Suprapubic skin (tissue), 4 donors: ENCODE data around the gene SHOX. TPM values are rescaled to one million over a fixed set of nuclear protein-coding genes. Genes with fewer than 3 reads are reported as not detected.

ENCODE experiments used
- DNase-seq, 2 donors: peaks; one replicate each; pipeline ENCODE4 v3.0.0-alpha.2; 2019; ENCODE audit warnings: low spot score in 2 of 2
- H3K27ac ChIP-seq: fragments of 200-600 bp; sonication (generic); one replicate; pipeline ENCODE4 v1.5.1; 2019
- H3K27me3 ChIP-seq: fragments of 200-600 bp; sonication (generic); one replicate; pipeline ENCODE4 v1.5.1; 2019
- H3K36me3 ChIP-seq: fragments of 200-600 bp; sonication (generic); one replicate; pipeline ENCODE4 v1.5.1; 2019
- H3K4me1 ChIP-seq: fragments of 200-600 bp; sonication (generic); one replicate; pipeline ENCODE4 v1.5.1; 2019
- H3K4me3 ChIP-seq: fragments of 200-600 bp; sonication (generic); one replicate; pipeline ENCODE4 v1.5.1; 2019; ENCODE audit warnings: mild to moderate bottlenecking
- H3K9me3 ChIP-seq: fragments of 200-600 bp; sonication (generic); one replicate; pipeline ENCODE4 v1.5.1; 2019
- EP300 ChIP-seq: sonication (generic); formaldehyde crosslinking; IDR thresholded peaks from one replicate; pipeline ENCODE4 v1.6.1; 2017; ENCODE audit warnings: antibody characterized with exemption
- POLR2A ChIP-seq, 2 donors: fragments of 450-650 bp; IDR thresholded peaks; one replicate each; pipeline ENCODE4 v1.6.1; 2017; ENCODE audit warnings: antibody characterized with exemption in 2 of 2, mild to moderate bottlenecking in 2 of 2, moderate library complexity in 2 of 2
- POLR2AphosphoS5 ChIP-seq, 3 donors: sonication (generic); formaldehyde crosslinking; IDR thresholded peaks; one replicate each; pipeline ENCODE4 v1.6.1; 2017; ENCODE audit warnings: antibody characterized with exemption in 3 of 3
- WGBS: methylation state at CpG from one replicate; pipeline ENCODE4 v1.1.5; 2018; 5-methylcytosine and 5-hydroxymethylcytosine counted together
- total RNA-seq, 4 donors: library from RNA; depleted of rRNA; stranded (reverse); fragments of >200 nt; gene quantifications; one replicate each; pipeline ENCODE4 v1.1.0, GENCODE V29; 2016
- TF ChIP-seq, protein P1 (sequence below), 2 donors: fragments of 200-600 bp in 1 of 2; fragments of 450-650 bp in 1 of 2; sonication (generic) in 1 of 2; IDR thresholded peaks; one replicate each; pipeline ENCODE4 v1.5.1; 2016 to 2019; ENCODE audit warnings: antibody characterized with exemption in 2 of 2, mild to moderate bottlenecking in 1 of 2, moderate library complexity in 1 of 2

Gene SHOX
- total RNA-seq, 4 donors from 2014 or later = 0.16 to 0.32 (median 0.23) TPM; not detected in 1

GRCh38 chrX:675955-676295 is 45.3 kb downstream of the SHOX start:
- Histone ChIP-seq H3K4me1 (no peaks in the 10 kb centered on the region), H3K36me3 (no peaks in the 10 kb centered on the region), H3K27me3 (no peaks in the 10 kb centered on the region), H3K27ac (no peak overlapping the region), H3K4me3 (no peak overlapping the region), H3K9me3 (no peaks in the 10 kb centered on the region)
- TF ChIP-seq, protein P1, sequence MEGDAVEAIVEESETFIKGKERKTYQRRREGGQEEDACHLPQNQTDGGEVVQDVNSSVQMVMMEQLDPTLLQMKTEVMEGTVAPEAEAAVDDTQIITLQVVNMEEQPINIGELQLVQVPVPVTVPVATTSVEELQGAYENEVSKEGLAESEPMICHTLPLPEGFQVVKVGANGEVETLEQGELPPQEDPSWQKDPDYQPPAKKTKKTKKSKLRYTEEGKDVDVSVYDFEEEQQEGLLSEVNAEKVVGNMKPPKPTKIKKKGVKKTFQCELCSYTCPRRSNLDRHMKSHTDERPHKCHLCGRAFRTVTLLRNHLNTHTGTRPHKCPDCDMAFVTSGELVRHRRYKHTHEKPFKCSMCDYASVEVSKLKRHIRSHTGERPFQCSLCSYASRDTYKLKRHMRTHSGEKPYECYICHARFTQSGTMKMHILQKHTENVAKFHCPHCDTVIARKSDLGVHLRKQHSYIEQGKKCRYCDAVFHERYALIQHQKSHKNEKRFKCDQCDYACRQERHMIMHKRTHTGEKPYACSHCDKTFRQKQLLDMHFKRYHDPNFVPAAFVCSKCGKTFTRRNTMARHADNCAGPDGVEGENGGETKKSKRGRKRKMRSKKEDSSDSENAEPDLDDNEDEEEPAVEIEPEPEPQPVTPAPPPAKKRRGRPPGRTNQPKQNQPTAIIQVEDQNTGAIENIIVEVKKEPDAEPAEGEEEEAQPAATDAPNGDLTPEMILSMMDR (IDR thresholded peaks at IDR 0.05) = no peak
- TF ChIP-seq POLR2AphosphoS5 (IDR thresholded peaks at IDR 0.05) (no peak), POLR2A (IDR thresholded peaks at IDR 0.05) (no peak), EP300 (no peak)
- no peak for DNase-seq
- WGBS = 22% methylated on average over 8 of the region's 15 CpGs

DNA sequence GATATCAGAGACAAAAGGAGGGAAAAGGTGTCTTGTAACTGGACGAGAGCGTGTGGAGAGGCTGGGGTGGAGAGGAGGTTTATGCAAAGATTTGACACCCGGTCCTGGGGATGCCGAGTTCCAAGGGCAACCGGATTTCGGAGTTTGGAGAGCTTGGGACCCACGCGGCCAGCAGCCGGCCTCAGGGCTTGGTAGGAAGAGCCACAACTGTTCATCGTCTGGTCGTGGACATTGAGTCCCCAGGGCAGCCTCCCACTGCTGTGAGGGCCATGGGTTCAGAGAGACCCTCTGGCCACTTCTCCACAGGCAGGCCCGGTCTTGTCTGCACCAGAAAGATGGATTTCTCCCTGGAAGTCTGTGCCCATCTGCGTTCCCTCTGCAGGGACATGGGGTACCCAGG is 46.8 kb downstream of the SHOX start:
- Histone ChIP-seq H3K27me3 (no peaks in the 10 kb centered on the region), H3K4me1 (no peaks in the 10 kb centered on the region), H3K9me3 (no peaks in the 10 kb centered on the region), H3K4me3 (no peak overlapping the region), H3K27ac (no peak overlapping the region), H3K36me3 (no peaks in the 10 kb centered on the region)
- TF ChIP-seq POLR2AphosphoS5 (IDR thresholded peaks at IDR 0.05) = no peak
- no peak for TF ChIP-seq EP300
- no peak for TF ChIP-seq POLR2A (IDR thresholded peaks at IDR 0.05)
- TF ChIP-seq, protein P1 (IDR thresholded peaks at IDR 0.05) = no peak
- 86% methylated on average over 13 of the region's 13 CpGs for WGBS
- DNase-seq = no peak

GRCh38 chrX:679291-679979 is 48.8 kb downstream of the SHOX start:
- 60% methylated on average over 38 of the region's 39 CpGs for WGBS
- no peaks in the 10 kb centered on the region for H3K9me3 ChIP-seq

GRCh38 chrX:680062-680461 is 49.5 kb downstream of the SHOX start:
- Histone ChIP-seq H3K36me3 (no peaks in the 10 kb centered on the region), H3K27me3 (no peaks in the 10 kb centered on the region), H3K27ac (no peak overlapping the region), H3K4me1 (no peaks in the 10 kb centered on the region), H3K9me3 (no peaks in the 10 kb centered on the region), H3K4me3 (no peak overlapping the region)
- DNase-seq = no peak
- TF ChIP-seq, protein P1 (IDR thresholded peaks at IDR 0.05) = no peak
- no peak for TF ChIP-seq EP300
- TF ChIP-seq POLR2AphosphoS5 (IDR thresholded peaks at IDR 0.05) = no peak
- TF ChIP-seq POLR2A (IDR thresholded peaks at IDR 0.05) = no peak
- 91% methylated on average over 6 of the region's 14 CpGs for WGBS

More at GRCh38 chrX:679291-679979, 48.8 kb downstream of the SHOX start:
- Histone ChIP-seq H3K36me3 (no peaks in the 10 kb centered on the region), H3K4me3 (no peak overlapping the region), H3K4me1 (no peaks in the 10 kb centered on the region), H3K27me3 (no peaks in the 10 kb centered on the region), H3K27ac (no peak overlapping the region)
- DNase-seq = no peak
- TF ChIP-seq, protein P1 (IDR thresholded peaks at IDR 0.05) = no peak
- TF ChIP-seq POLR2A (IDR thresholded peaks at IDR 0.05) = no peak
- no peak for TF ChIP-seq POLR2AphosphoS5 (IDR thresholded peaks at IDR 0.05)
- TF ChIP-seq EP300 = no peak

DNA sequence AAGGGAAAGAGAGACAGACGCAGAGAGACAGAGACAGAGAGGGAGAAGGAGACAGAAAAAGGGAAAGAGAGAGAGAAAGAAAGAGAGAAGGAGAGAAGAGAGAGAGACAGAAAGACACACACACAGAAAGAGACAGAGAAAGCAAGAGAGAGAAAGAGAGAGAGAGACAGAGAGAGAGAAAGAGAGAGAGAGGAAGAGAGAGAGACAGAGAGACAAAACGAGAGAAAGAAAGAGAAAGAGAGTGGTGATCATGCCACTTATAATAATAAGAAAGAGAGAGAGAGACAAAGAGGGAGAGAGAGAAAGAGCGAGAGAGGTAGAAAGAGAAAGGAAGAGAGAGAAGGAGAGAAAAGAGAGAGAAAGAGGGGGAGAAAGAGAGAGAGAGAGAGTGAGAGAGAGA is 51.4 kb downstream of the SHOX start:
- Histone ChIP-seq H3K27me3 (no peaks in the 10 kb centered on the region), H3K36me3 (no peaks in the 10 kb centered on the region), H3K9me3 (no peaks in the 10 kb centered on the region), H3K4me1 (no peaks in the 10 kb centered on the region), H3K27ac (no peak overlapping the region), H3K4me3 (no peak overlapping the region)
- TF ChIP-seq POLR2A (IDR thresholded peaks at IDR 0.05) = no peak
- TF ChIP-seq, protein P1 (IDR thresholded peaks at IDR 0.05) = no peak
- DNase-seq = no peak
- 90% methylated on average over 3 of the region's 3 CpGs for WGBS
